Measurements from ENCODE around the gene EFHC1. TPM values are rescaled to one million over a fixed set of nuclear protein-coding genes. Genes with fewer than 3 reads are reported as not detected.
A peak's percentile ranks its signal among the peaks of the same experiment; 100 is the strongest.

Gene EFHC1
- total RNA-seq, 2 experiments from 2014 or later: 3.4 to 4.8 TPM

GRCh38 chr6:52416629-52417151 lies 3.5 kb upstream of the EFHC1 start:
- Histone ChIP-seq H3K36me3 (ENCODE audit: insufficient read depth, low read length) (no peaks in the 10 kb centered on the region), H3K9me3 (ENCODE audit: control insufficient read depth in 1 of 2, insufficient read depth in 1 of 2, low read length in 2 of 2) (no peaks in the 10 kb centered on the region), H3K27ac (ENCODE audit: low read depth in 1 of 2, low read length in 2 of 2) (no peak overlapping the region), H3K27me3 (ENCODE audit: control insufficient read depth in 1 of 2, insufficient read depth in 2 of 2, low read length in 2 of 2) (no peaks in the 10 kb centered on the region), H3K4me3 (ENCODE audit: low read length) (no peak overlapping the region), H3K4me1 (ENCODE audit: insufficient read depth, low read length) (peaks cover 23% of the 10 kb centered on the region)
- Mint-ChIP-seq H3K4me1 (ENCODE audit: low read depth) (peaks cover 29% of the 10 kb centered on the region), H3K9me3 (no peaks in the 10 kb centered on the region), H3K27ac (peak overlapping the region; percentile 11), H3K4me3 (peak overlapping the region; percentile 3), H3K36me3 (ENCODE audit: low read depth) (no peaks in the 10 kb centered on the region), H3K27me3 (no peaks in the 10 kb centered on the region)
- POLR2A ChIA-PET: interaction anchor here (1.7 to 2.1 kb wide), 4 partner anchors 17 to 131 kb away, joined by 4 to 8 read pairs (median 6); partner anchors contain the start of gene PAQR8
- intact Hi-C loops (cut with DNase I, micrococcal nuclease): loop anchor here (1.0 to 10.0 kb wide), 6 partner anchors 132 to 1128 kb away; partner anchors contain the start of genes GCLC (in 1 of the 2) and MCM3 (in 1 of the 2)
- DNase-seq (peak in 5 of 14 experiments; percentile 19 to 83 (median 74)), ATAC-seq (ENCODE audit: poor library complexity) (peak; percentile 28)
- peak; percentile 82 for TF ChIP-seq CTCF (IDR thresholded peaks at IDR 0.05)
- CTCF ChIA-PET: interaction anchor here (0.5 to 2.7 kb wide), 7 partner anchors 9 to 248 kb away, joined by 3 to 13 read pairs (median 4); partner anchors contain the start of gene MCM3

DNA sequence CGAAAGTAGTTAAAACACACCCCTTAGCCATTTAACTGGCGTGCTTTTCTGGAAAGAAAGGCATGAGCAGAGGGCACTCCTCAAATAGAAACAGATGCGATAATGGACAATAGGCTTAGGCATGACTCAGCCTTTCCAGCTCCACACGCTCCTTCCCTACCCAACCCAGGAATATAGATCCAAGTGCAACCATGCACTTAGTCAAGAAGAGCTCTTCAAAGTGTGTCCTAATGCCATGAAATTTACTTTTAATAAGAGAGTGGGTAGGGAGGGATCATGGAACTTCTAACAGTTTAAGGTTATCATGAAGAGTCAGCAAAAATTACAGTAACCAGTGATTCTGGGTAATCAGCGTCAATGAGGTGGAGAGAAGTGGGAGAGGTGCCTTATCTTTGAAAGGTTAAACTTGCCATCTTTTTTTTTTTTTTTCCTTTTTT lies 2.4 kb upstream of the EFHC1 start:
- Mint-ChIP-seq H3K27ac (no peak overlapping the region), H3K4me1 (ENCODE audit: low read depth) (peaks cover 25% of the 10 kb centered on the region), H3K27me3 (no peaks in the 10 kb centered on the region), H3K4me3 (peak overlapping the region; percentile 13), H3K36me3 (ENCODE audit: low read depth) (no peaks in the 10 kb centered on the region), H3K9me3 (no peaks in the 10 kb centered on the region)
- H3K4me1 ChIP-seq (ENCODE audit: insufficient read depth, low read length): peaks cover 23% of the 10 kb centered on the region
- POLR2A ChIA-PET: interaction anchor here (0.6 to 2.1 kb wide), 5 partner anchors 18 to 272 kb away, joined by 3 to 8 read pairs (median 4); partner anchors contain the start of gene PAQR8
- DNase-seq (no peak), ATAC-seq (ENCODE audit: poor library complexity) (no peak)
- intact Hi-C loops (cut with DNase I, micrococcal nuclease): loop anchor here in 1 of 2 experiments (2.0 to 10.0 kb wide), 5 partner anchors 133 to 1127 kb away; partner anchors contain the start of genes GCLC and MCM3
- no peaks in the 10 kb centered on the region for H3K9me3 ChIP-seq (ENCODE audit: control insufficient read depth in 1 of 2, insufficient read depth in 1 of 2, low read length in 2 of 2)
- CTCF ChIA-PET: interaction anchor here (1.2 to 2.7 kb wide), 3 partner anchors 10 to 245 kb away, joined by 4 to 13 read pairs (median 10); partner anchors contain the start of gene MCM3
- no peaks in the 10 kb centered on the region for H3K36me3 ChIP-seq (ENCODE audit: insufficient read depth, low read length)
- H3K4me3 ChIP-seq (ENCODE audit: low read length): no peak overlapping the region
- H3K27me3 ChIP-seq (ENCODE audit: control insufficient read depth in 1 of 2, insufficient read depth in 2 of 2, low read length in 2 of 2): no peaks in the 10 kb centered on the region
- no peak overlapping the region for H3K27ac ChIP-seq (ENCODE audit: low read depth in 1 of 2, low read length in 2 of 2)
- no peak for TF ChIP-seq CTCF (IDR thresholded peaks at IDR 0.05)

- no peak overlapping the region for H3K4me3 ChIP-seq (ENCODE audit: low read length)
- no peaks in the 10 kb centered on the region for H3K27me3 ChIP-seq (ENCODE audit: control insufficient read depth in 1 of 2, insufficient read depth in 2 of 2, low read length in 2 of 2)
- peaks cover 23% of the 10 kb centered on the region for H3K4me1 ChIP-seq (ENCODE audit: insufficient read depth, low read length)
- TF ChIP-seq CTCF (IDR thresholded peaks at IDR 0.05): no peak
- intact Hi-C loops (cut with DNase I, micrococcal nuclease): loop anchor here in 1 of 2 experiments (5.0 to 10.0 kb wide), 4 partner anchors 179 to 1126 kb away; partner anchors contain the start of gene GCLC
- no peaks in the 10 kb centered on the region for H3K36me3 Mint-ChIP-seq (ENCODE audit: low read depth)
- POLR2A ChIA-PET: interaction anchor here (1.6 to 3.1 kb wide), 5 partner anchors 19 to 158 kb away, joined by 4 to 18 read pairs (median 8); partner anchors contain the start of genes MCM3 and TRAM2
- H3K36me3 ChIP-seq (ENCODE audit: insufficient read depth, low read length): no peaks in the 10 kb centered on the region
- ATAC-seq (ENCODE audit: poor library complexity): no peak
- no peak for DNase-seq
- CTCF ChIA-PET: interaction anchor here (0.6 to 1.7 kb wide), 6 partner anchors 11 to 233 kb away, joined by 3 to 5 read pairs (median 4); partner anchors contain the start of gene MCM3
- H3K27ac Mint-ChIP-seq: no peak overlapping the region
- H3K4me1 Mint-ChIP-seq (ENCODE audit: low read depth): peaks cover 22% of the 10 kb centered on the region
- H3K4me3 Mint-ChIP-seq: peak overlapping the region; percentile 34
- H3K9me3 ChIP-seq (ENCODE audit: control insufficient read depth in 1 of 2, insufficient read depth in 1 of 2, low read length in 2 of 2): no peaks in the 10 kb centered on the region
- H3K27ac ChIP-seq (ENCODE audit: low read depth in 1 of 2, low read length in 2 of 2): no peak overlapping the region
- no peaks in the 10 kb centered on the region for H3K9me3 Mint-ChIP-seq
- no peaks in the 10 kb centered on the region for H3K27me3 Mint-ChIP-seq
Measured at GRCh38 chr6:52418606-52419005, 1.5 kb upstream of the EFHC1 start.
